Limb (tissue), 2 donors: Measurements from ENCODE around the gene RAB44.
"Not testable (repeated sequence)": the region's sequence is repeated elsewhere in the genome, so short reads cannot be mapped to it uniquely, and the experiment has no call there.

Experiments
- DNase-seq, 2 donors: peaks; one replicate each; pipeline ENCODE4 v3.0.0-alpha.2; 2016; ENCODE audit errors: extremely low spot score in 2 of 2

RAB44 gene

DNA sequence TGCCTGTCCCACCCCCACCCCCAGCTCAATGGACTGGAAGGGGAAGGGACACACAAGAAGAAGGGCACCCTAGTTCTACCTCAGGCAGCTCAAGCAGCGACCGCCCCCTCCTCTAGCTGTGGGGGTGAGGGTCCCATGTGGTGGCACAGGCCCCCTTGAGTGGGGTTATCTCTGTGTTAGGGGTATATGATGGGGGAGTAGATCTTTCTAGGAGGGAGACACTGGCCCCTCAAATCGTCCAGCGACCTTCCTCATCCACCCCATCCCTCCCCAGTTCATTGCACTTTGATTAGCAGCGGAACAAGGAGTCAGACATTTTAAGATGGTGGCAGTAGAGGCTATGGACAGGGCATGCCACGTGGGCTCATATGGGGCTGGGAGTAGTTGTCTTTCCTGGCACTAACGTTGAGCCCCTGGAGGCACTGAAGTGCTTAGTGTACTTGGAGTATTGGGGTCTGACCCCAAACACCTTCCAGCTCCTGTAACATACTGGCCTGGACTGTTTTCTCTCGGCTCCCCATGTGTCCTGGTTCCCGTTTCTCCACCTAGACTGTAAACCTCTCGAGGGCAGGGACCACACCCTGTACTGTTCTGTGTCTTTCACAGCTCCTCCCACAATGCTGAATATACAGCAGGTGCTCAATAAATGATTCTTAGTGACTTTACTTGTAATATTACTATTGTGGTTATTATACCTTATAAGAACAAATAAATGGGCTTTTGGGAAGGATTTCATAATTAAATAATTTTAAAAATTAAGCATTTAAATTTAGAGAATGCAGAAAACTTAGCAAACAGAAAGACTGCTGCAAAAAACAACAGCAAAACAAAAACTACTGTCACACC is 10.7 kb upstream of the RAB44 start:
- no peak for DNase-seq

GRCh38 chr6:36688063-36688738 is 9.4 kb upstream of the RAB44 start:
- no peak for DNase-seq

DNA sequence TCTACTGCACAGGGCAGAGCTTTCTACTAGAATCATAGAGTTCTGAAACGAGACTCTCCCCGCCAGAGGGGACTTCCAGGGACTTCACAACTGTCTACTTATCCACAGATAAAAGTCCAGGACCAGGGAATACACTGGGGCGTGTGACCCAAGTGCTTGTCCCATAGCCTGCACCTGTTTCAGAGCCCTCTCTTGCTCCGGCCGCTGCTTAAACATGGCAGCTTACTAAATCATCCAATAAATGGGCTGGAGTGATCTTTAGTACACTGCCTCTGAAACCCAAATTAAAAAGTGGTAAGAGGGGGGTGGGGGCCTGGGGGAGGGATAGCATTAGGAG is 8.9 kb upstream of the RAB44 start:
- no peak for DNase-seq

DNA sequence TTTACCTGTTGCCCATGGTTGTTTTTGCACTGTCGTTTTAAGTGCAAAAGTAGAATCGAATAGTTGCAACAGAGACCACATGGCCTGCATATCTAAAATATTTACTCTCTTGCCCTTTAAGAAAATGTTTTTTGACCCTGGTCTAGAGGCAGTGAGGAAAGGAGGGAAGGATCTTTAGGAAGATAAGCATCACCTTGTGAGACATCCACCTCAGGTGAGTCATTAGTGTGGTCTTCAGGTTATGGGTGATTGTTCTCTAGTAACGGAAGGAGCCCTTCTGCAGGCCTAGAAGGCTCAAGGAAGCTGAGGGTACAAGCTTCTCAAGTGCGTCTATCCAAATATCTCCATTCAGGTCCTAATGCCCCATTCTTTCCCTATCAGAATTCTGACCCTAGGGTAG is 6.6 kb upstream of the RAB44 start:
- no peak for DNase-seq

GRCh38 chr6:36691612-36692011 is 6.0 kb upstream of the RAB44 start:
- no peak for DNase-seq

- DNase-seq = no peak
Observed at GRCh38 chr6:36692220-36692619, 5.4 kb upstream of the RAB44 start.

GRCh38 chr6:36692861-36693702 is 4.5 kb upstream of the RAB44 start:
- DNase-seq = no peak

GRCh38 chr6:36694616-36695015 is 3.0 kb upstream of the RAB44 start:
- DNase-seq = no peak

DNA sequence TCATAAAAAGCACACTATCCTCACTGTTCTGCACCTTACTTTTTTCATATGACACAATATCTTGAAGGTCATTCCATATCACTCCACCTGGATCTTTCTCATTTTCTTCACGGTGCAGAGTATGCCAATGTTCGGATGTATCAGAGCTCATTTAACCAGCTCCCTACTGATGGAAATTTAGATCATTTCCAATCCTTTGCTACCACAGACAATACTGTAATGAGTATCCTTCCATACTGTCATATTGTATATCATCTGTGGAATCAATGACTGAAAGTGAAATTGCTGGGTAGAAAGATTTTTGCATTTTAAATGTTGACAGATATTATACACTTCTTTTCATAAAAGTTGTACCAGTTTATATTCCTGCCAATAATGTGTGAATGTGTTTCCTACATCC is 2.2 kb upstream of the RAB44 start:
- DNase-seq = no peak

GRCh38 chr6:36698196-36698595 is 570 bp downstream of the RAB44 start:
- no peak for DNase-seq

- no peak for DNase-seq
Observed at GRCh38 chr6:36698871-36699271, 1.2 kb downstream of the RAB44 start.

DNA sequence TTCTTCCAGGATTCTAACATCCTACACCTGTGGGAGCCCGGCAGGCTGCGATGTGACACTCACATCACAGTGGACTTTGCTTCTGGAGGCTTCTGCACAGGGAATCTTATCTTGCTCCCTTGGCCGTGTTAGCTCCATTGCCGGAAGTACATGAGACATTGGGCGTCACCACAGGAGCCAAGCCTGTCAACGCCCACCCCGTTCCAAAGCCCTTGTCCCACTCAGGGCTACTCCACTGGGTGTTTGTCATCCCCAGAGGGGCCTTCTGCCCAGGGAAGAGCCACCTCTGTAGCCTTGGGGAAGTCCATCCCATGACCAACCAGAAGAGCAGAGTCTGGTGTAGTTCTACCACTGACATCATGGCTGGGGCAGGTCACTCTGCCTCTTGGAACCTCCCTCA is 1.7 kb downstream of the RAB44 start:
- no peak for DNase-seq

- DNase-seq = no peak
Observed at GRCh38 chr6:36700071-36700812, 2.6 kb downstream of the RAB44 start.

DNA sequence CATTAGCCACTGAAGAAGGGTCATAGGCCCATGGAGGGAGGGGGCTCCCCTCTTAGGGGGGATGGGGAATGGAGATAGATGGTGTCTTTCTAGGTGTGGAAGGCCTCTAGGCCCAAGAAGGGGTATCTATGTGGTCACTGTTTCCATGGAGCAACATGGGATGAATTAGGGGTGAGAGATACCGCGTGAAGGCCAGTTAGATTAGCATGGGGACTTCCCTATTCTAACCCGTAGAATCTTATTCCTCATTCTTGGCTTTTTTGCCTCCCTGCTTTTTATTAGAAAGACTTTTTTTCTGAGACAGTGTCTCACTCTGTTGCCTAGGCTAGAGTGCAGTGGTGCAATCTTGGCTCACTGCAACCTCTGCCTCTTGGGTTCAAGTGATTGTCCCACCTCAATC is 3.2 kb downstream of the RAB44 start:
- DNase-seq = no peak

- DNase-seq = no peak
Observed at GRCh38 chr6:36701401-36701991, 3.9 kb downstream of the RAB44 start.

GRCh38 chr6:36702656-36703055 is 5.0 kb downstream of the RAB44 start:
- DNase-seq = no peak

GRCh38 chr6:36703081-36703606 is 5.5 kb downstream of the RAB44 start:
- DNase-seq = no peak

DNA sequence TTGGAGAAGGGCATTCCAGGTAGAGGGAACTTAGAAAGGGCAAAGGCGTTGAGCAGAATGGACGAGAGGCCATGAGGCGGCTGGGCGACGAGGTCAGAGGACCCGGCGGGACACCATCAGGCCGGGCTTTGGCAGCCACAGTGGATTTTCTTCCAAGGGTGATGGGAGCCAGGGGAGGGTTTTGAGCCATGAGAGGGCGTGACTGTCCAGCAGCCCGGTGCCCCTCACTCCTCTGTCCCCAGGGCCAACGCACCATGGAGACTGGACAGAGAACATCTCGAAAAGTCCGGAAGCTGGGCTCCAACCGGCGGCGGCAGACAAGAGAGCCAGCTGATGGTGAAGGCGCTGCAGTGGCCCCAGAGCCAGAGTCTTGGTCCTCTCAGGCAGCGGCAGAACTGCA is 6.4 kb downstream of the RAB44 start:
- DNase-seq = no peak

DNA sequence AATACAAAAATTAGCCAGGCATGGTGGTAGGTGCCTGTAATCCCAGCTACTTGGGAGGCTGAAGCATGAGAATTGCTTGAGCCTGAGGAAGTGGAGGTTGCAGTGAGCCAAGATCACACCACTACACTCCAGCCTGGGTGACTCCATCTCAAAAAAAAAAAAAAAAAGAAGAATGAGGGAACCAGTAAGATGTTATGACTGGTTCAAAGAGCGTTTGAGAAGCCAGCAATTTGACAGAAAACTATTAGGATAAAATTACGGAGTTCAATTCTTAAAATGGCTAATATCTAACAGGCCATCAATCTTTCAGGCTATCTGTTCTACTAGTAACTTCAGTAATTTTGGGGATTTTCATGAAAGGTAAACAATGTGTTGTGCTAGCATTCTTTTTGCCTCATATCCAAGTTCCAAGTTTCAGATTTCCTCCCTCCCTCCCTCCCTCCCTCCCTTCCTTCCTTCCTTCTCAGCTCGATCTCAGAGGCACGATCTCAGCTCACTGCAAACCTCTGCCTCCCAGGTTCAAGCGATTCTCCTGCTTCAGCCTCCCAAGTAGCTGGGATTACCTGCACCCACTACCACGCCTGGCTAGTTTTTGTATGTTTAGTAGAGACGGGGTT is 7.4 kb downstream of the RAB44 start:
- not testable (repeated sequence) for DNase-seq

DNA sequence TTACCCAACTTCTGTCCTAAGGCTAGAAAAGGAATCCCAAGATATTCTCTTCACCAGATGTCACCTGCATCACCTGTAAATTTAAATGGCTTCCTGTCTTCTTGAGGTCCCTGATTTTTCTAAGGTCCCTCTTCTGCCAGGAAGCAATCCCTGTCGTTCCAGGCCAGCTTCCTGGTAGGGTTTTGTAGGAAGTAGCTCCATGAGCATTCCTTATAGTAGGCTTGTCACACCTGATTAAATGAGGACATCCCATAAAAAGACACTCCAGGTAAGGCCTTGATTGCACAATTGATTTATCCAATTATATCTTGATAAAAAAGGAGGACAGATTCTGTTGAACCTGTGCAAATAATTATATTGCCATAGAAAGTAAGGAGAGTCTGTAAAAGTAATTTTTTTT is 8.7 kb downstream of the RAB44 start:
- no peak for DNase-seq

GRCh38 chr6:36712816-36713215 is 15.2 kb downstream of the RAB44 start:
- no peak for DNase-seq
